ENCODE measurements around the gene LARP1. TPM values are rescaled to one million over a fixed set of nuclear protein-coding genes. Genes with fewer than 3 reads are reported as not detected.
A peak's percentile ranks its signal among the peaks of the same experiment; 100 is the strongest.

The LARP1 gene
- 106 and 113 TPM in 2 replicates for polyA plus RNA-seq (2013)

DNA sequence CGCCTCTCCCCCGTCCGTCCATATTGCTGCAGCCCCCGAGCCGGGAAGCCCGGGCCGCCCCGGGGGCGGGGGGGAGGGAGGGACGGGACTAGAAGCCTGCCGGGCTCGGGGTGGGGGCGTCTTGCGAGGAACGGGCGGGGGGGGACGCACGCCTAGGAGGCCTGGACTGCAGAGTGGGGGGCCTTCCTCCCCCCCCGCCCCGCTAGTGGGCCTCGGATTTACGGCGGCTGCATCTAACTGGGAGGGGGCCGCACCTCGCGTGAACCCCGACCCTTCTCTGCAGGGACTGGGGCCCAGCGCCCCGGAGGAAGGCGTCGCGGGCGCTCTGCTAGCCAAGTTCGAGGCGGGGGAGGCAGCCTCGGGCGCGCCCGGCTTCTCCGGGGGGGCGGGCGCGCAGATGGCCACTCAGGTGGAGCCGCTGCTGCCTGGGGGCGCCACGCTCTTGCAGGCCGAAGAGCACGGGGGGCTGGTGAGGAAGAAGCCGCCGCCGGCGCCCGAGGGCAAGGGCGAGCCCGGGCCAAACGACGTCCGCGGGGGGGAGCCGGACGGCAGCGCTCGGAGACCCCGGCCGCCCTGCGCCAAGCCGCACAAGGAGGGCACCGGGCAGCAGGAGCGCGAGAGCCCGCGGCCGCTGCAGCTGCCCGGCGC is at the start of gene LARP1:
TSS of gene LARP1 (plus strand) at position 17 of the 648 bp plus-strand sequence. CDS start at position 398, 381 bp downstream.
- Histone ChIP-seq H3K79me2 (ENCODE audit: control insufficient read depth, insufficient read depth, low read length, poor library complexity) (peaks cover 31% of the 10 kb centered on the region), H3K9ac (ENCODE audit: low read length) (peak within 1 kb of the TSS; percentile 87), H2BK120ac (ENCODE audit: insufficient read depth, low read length, poor library complexity) (peak within 1 kb of the TSS; percentile 92), H3K27ac (ENCODE audit: low read depth, low read length) (peak within 1 kb of the TSS; percentile 82), H2AFZ (ENCODE audit: insufficient read depth, low read length, poor library complexity) (peak within 1 kb of the TSS; percentile 87), H4K91ac (ENCODE audit: low read depth, low read length) (peak within 1 kb of the TSS; percentile 90), H4K8ac (ENCODE audit: low read depth, low read length) (peak within 1 kb of the TSS; percentile 70), H3K18ac (ENCODE audit: low read length) (peak within 1 kb of the TSS; percentile 82), H3K79me1 (ENCODE audit: low read length) (peaks cover 23% of the 10 kb centered on the region), H3K9me3 (ENCODE audit: insufficient read depth, low read depth, low read length) (no peaks in the 10 kb centered on the region), H3K4me1 (ENCODE audit: control insufficient read depth in 1 of 2, insufficient read depth in 2 of 2, low read length in 2 of 2) (peaks cover 0 to 15% of the 10 kb centered on the region in 2 experiments), H3K14ac (ENCODE audit: low read length) (peak within 1 kb of the TSS; percentile 93), H3K4ac (ENCODE audit: low read depth, low read length) (peak within 1 kb of the TSS; percentile 94), H3K4me2 (ENCODE audit: low read length) (peak within 1 kb of the TSS; percentile 99), H2BK12ac (ENCODE audit: low read length) (peak within 1 kb of the TSS; percentile 21), H2BK5ac (ENCODE audit: low read depth, low read length, poor library complexity) (peak within 1 kb of the TSS; percentile 94), H3K27me3 (ENCODE audit: insufficient read depth, low read length) (no peaks in the 10 kb centered on the region), H2AK5ac (ENCODE audit: low read length) (peak within 1 kb of the TSS; percentile 76), H3K36me3 (ENCODE audit: control insufficient read depth in 1 of 2, insufficient read depth in 2 of 2, low read length in 2 of 2) (no peaks in the 10 kb centered on the region), H3K23ac (ENCODE audit: low read length) (no peak within 1 kb of the TSS), H3K4me3 (ENCODE audit: low read depth, low read length) (peak within 1 kb of the TSS; percentile 99), H4K12ac (ENCODE audit: low read depth, low read length) (peak within 1 kb of the TSS; percentile 86)
- DNase-seq = peak in 1 of 2 donors; percentile 35
- no CpG with 5 or more reads among the region's 75 CpGs for WGBS (ENCODE audit: extremely low coverage, insufficient coverage, insufficient read length)

DNA sequence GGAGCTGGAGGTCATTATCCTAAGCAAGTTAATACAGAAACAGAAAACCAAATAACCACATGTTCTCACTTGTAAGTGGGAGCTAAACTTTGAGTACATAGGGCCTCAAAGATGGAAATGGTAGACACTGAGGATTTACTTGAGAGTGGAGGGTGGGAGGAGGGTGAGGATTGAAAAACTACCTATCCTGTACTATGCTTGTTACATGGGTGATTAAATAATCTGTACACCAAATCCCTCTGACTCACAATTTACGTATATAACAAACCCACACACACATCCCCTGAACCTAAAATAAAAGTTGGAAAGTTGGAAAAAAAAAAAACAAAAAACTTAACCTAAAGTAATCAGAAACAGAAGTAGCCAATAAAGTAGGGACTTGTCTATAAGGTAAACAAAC is 48.8 kb upstream of the LARP1 start:
- Histone ChIP-seq H3K79me1 (ENCODE audit: low read length) (no peaks in the 10 kb centered on the region), H3K23ac (ENCODE audit: low read length) (no peak overlapping the region), H3K4me3 (ENCODE audit: low read depth, low read length) (no peak overlapping the region), H3K9ac (ENCODE audit: low read length) (no peak overlapping the region), H3K79me2 (ENCODE audit: control insufficient read depth, insufficient read depth, low read length, poor library complexity) (no peaks in the 10 kb centered on the region), H3K9me3 (ENCODE audit: insufficient read depth, low read depth, low read length) (no peaks in the 10 kb centered on the region), H2BK5ac (ENCODE audit: low read depth, low read length, poor library complexity) (no peak overlapping the region), H3K27ac (ENCODE audit: low read depth, low read length) (no peak overlapping the region), H3K14ac (ENCODE audit: low read length) (no peak overlapping the region), H3K4ac (ENCODE audit: low read depth, low read length) (no peak overlapping the region), H2AFZ (ENCODE audit: insufficient read depth, low read length, poor library complexity) (no peak overlapping the region), H2AK5ac (ENCODE audit: low read length) (no peak overlapping the region), H4K91ac (ENCODE audit: low read depth, low read length) (no peak overlapping the region), H4K8ac (ENCODE audit: low read depth, low read length) (no peak overlapping the region), H3K4me1 (ENCODE audit: control insufficient read depth in 1 of 2, insufficient read depth in 2 of 2, low read length in 2 of 2) (peaks cover 0 to 4% of the 10 kb centered on the region in 2 experiments), H3K18ac (ENCODE audit: low read length) (no peak overlapping the region), H3K36me3 (ENCODE audit: control insufficient read depth in 1 of 2, insufficient read depth in 2 of 2, low read length in 2 of 2) (no peaks in the 10 kb centered on the region), H2BK12ac (ENCODE audit: low read length) (no peak overlapping the region), H3K27me3 (ENCODE audit: insufficient read depth, low read length) (no peaks in the 10 kb centered on the region), H3K4me2 (ENCODE audit: low read length) (no peak overlapping the region), H4K12ac (ENCODE audit: low read depth, low read length) (no peak overlapping the region), H2BK120ac (ENCODE audit: insufficient read depth, low read length, poor library complexity) (no peak overlapping the region)
- no peak for DNase-seq
- WGBS (ENCODE audit: extremely low coverage, insufficient coverage, insufficient read length) = no CpG with 5 or more reads among the region's 1 CpG

DNA sequence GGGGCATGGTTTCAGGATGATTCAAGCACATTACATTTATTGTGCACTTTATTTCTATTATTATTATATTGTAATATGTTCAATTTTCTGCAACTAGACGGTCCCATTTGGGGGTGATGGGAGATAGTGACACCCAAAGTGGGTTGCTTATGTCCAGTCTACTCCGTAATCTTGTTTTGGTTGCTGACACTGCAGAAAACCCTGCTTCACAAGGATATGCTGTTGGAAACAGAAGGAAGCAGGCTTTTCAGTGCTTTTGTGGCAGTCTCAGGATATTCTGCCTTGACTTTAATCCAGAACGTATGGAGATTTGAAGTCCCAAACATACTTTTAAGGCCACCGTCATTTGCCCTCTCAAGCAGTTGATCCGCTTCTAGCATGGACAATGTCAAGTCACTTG is 47.5 kb upstream of the LARP1 start:
- DNase-seq = no peak
- Histone ChIP-seq H3K4me2 (ENCODE audit: low read length) (no peak overlapping the region), H3K36me3 (ENCODE audit: control insufficient read depth in 1 of 2, insufficient read depth in 2 of 2, low read length in 2 of 2) (no peaks in the 10 kb centered on the region), H3K4me1 (ENCODE audit: control insufficient read depth in 1 of 2, insufficient read depth in 2 of 2, low read length in 2 of 2) (peaks cover 5 to 6% of the 10 kb centered on the region in 2 experiments), H4K12ac (ENCODE audit: low read depth, low read length) (no peak overlapping the region), H3K79me2 (ENCODE audit: control insufficient read depth, insufficient read depth, low read length, poor library complexity) (no peaks in the 10 kb centered on the region), H3K9ac (ENCODE audit: low read length) (no peak overlapping the region), H3K4me3 (ENCODE audit: low read depth, low read length) (no peak overlapping the region), H4K91ac (ENCODE audit: low read depth, low read length) (no peak overlapping the region), H2AFZ (ENCODE audit: insufficient read depth, low read length, poor library complexity) (no peak overlapping the region), H3K27me3 (ENCODE audit: insufficient read depth, low read length) (no peaks in the 10 kb centered on the region), H2AK5ac (ENCODE audit: low read length) (no peak overlapping the region), H3K18ac (ENCODE audit: low read length) (no peak overlapping the region), H3K14ac (ENCODE audit: low read length) (no peak overlapping the region), H3K27ac (ENCODE audit: low read depth, low read length) (no peak overlapping the region), H2BK5ac (ENCODE audit: low read depth, low read length, poor library complexity) (no peak overlapping the region), H3K23ac (ENCODE audit: low read length) (no peak overlapping the region), H3K4ac (ENCODE audit: low read depth, low read length) (no peak overlapping the region), H3K9me3 (ENCODE audit: insufficient read depth, low read depth, low read length) (no peaks in the 10 kb centered on the region), H4K8ac (ENCODE audit: low read depth, low read length) (no peak overlapping the region), H2BK12ac (ENCODE audit: low read length) (no peak overlapping the region), H3K79me1 (ENCODE audit: low read length) (peaks cover 3% of the 10 kb centered on the region), H2BK120ac (ENCODE audit: insufficient read depth, low read length, poor library complexity) (no peak overlapping the region)
- WGBS (ENCODE audit: extremely low coverage, insufficient coverage, insufficient read length) = no CpG with 5 or more reads among the region's 5 CpGs

DNA sequence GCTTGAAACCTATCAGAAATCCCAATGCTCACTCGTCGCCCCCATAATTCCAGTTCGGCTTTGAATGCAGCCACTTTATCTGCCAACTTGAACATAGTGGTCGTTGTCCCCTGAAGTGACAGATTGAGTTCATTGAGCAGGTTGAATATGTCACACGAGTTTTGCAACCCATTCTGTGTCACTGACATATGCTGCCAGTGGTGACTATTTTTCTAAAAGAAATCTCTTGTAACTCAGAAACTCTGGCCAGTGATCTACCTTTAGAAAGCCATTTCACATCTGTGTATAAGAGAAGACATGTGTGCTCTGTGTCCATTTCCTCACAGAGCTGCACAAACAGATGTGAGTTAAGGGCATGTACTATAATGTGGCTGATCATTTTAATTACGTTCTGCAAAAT is 47.0 kb upstream of the LARP1 start:
- Histone ChIP-seq H3K27me3 (ENCODE audit: insufficient read depth, low read length) (no peaks in the 10 kb centered on the region), H3K9ac (ENCODE audit: low read length) (no peak overlapping the region), H4K12ac (ENCODE audit: low read depth, low read length) (no peak overlapping the region), H3K14ac (ENCODE audit: low read length) (no peak overlapping the region), H3K36me3 (ENCODE audit: control insufficient read depth in 1 of 2, insufficient read depth in 2 of 2, low read length in 2 of 2) (no peaks in the 10 kb centered on the region), H2BK120ac (ENCODE audit: insufficient read depth, low read length, poor library complexity) (no peak overlapping the region), H3K27ac (ENCODE audit: low read depth, low read length) (no peak overlapping the region), H3K23ac (ENCODE audit: low read length) (no peak overlapping the region), H2BK12ac (ENCODE audit: low read length) (no peak overlapping the region), H3K4me3 (ENCODE audit: low read depth, low read length) (no peak overlapping the region), H2AFZ (ENCODE audit: insufficient read depth, low read length, poor library complexity) (no peak overlapping the region), H3K9me3 (ENCODE audit: insufficient read depth, low read depth, low read length) (no peaks in the 10 kb centered on the region), H4K91ac (ENCODE audit: low read depth, low read length) (no peak overlapping the region), H3K4ac (ENCODE audit: low read depth, low read length) (no peak overlapping the region), H3K18ac (ENCODE audit: low read length) (no peak overlapping the region), H2AK5ac (ENCODE audit: low read length) (no peak overlapping the region), H3K4me1 (ENCODE audit: control insufficient read depth in 1 of 2, insufficient read depth in 2 of 2, low read length in 2 of 2) (peaks cover 9 to 11% of the 10 kb centered on the region in 2 experiments), H3K79me1 (ENCODE audit: low read length) (peaks cover 6% of the 10 kb centered on the region), H3K4me2 (ENCODE audit: low read length) (no peak overlapping the region), H2BK5ac (ENCODE audit: low read depth, low read length, poor library complexity) (no peak overlapping the region), H4K8ac (ENCODE audit: low read depth, low read length) (no peak overlapping the region), H3K79me2 (ENCODE audit: control insufficient read depth, insufficient read depth, low read length, poor library complexity) (peaks cover 2% of the 10 kb centered on the region)
- no peak for DNase-seq
- no CpG with 5 or more reads among the region's 6 CpGs for WGBS (ENCODE audit: extremely low coverage, insufficient coverage, insufficient read length)
